Uterus (tissue), 4 donors: ENCODE measurements around the gene TLN1. TPM values are rescaled to one million over a fixed set of nuclear protein-coding genes. Genes with fewer than 3 reads are reported as not detected.
A peak's percentile ranks its signal among the peaks of the same experiment; 100 is the strongest.

Experiments
- DNase-seq, 2 donors: peaks; one replicate each; pipeline ENCODE4 v3.0.0-alpha.2; 2019 to 2020
- H3K27ac ChIP-seq, 2 donors: fragments of 200-600 bp; sonication (generic); 1 replicate in 1 of 2; 2 replicates in 1 of 2; pipeline ENCODE4 v1.5.1; 2016 to 2018
- H3K27me3 ChIP-seq, 2 donors: fragments of 200-600 bp; sonication (generic); one replicate each; pipeline ENCODE4 v1.5.1; 2018 to 2019; ENCODE audit warnings: control low read depth in 1 of 2
- H3K36me3 ChIP-seq, 2 donors: fragments of 200-600 bp; sonication (generic); one replicate each; pipeline ENCODE4 v1.5.1; 2019; ENCODE audit warnings: control low read depth in 1 of 2
- H3K4me1 ChIP-seq, 2 donors: fragments of 200-600 bp; sonication (generic); one replicate each; pipeline ENCODE4 v1.5.1; 2018 to 2019; ENCODE audit warnings: control low read depth in 1 of 2
- H3K4me3 ChIP-seq, 2 donors: fragments of 200-600 bp; sonication (generic); 1 replicate in 1 of 2; 2 replicates in 1 of 2; pipeline ENCODE4 v1.5.1; 2018 to 2019; ENCODE audit warnings: mild to moderate bottlenecking in 1 of 2
- H3K9me3 ChIP-seq, 2 donors: fragments of 200-600 bp; sonication (generic); one replicate each; pipeline ENCODE4 v1.5.1; 2019; ENCODE audit warnings: control low read depth in 1 of 2
- CTCF ChIP-seq, 4 experiments: fragments of 200-600 bp in 2 of 4; fragments of 450-650 bp in 2 of 4; sonication (generic) in 2 of 4; IDR thresholded peaks; one replicate each; pipeline ENCODE4 v1.5.1; 2016 to 2019; ENCODE audit warnings: antibody characterized with exemption in 4 of 4, mild to moderate bottlenecking in 2 of 4, moderate library complexity in 1 of 4
- POLR2A ChIP-seq, 2 donors: fragments of 450-650 bp; IDR thresholded peaks; one replicate each; pipeline ENCODE4 v1.6.1; 2016; ENCODE audit warnings: antibody characterized with exemption in 2 of 2, mild to moderate bottlenecking in 1 of 2, moderate library complexity in 1 of 2
- intact Hi-C: fragments of 100-400 bp; cut with DNase I; formaldehyde crosslinking; loops from one replicate; pipeline ENCODE4 v1.15.1; 2023; ENCODE audit warnings: low total_unique reads
- total RNA-seq, 4 donors: library from RNA; depleted of rRNA in 3 of 4; stranded (reverse); fragments of >200 nt in 3 of 4; gene quantifications; one replicate each; pipeline versions ENCODE4 v1.1.0 to v1.2.4, GENCODE V29; 2014 to 2023
- donor health status: DM: yes; HTN: yes; CAD: no.

The TLN1 gene
- total RNA-seq, 4 donors from 2014 or later: 202 to 540 (median 281) TPM

- Histone ChIP-seq H3K36me3 (no peaks in the 10 kb centered on the region), H3K27ac (peak overlapping the region; percentile 94 to 97), H3K4me1 (peaks cover 0 to 4% of the 10 kb centered on the region in 2 donors), H3K27me3 (no peaks in the 10 kb centered on the region), H3K4me3 (peak overlapping the region; percentile 31 to 84), H3K9me3 (no peaks in the 10 kb centered on the region)
- intact Hi-C loops: loop anchor here (5.0 kb wide), 1 partner anchor 41 kb away; the partner anchor contains the start of gene TPM2
- TF ChIP-seq POLR2A (IDR thresholded peaks at IDR 0.05) (peak; percentile 74 to 76), CTCF (IDR thresholded peaks at IDR 0.05) (peak in 1 of 4 experiments; percentile 1)
- peak; percentile 83 to 92 for DNase-seq
These were observed 3.7 kb downstream of the TLN1 start for GRCh38 chr9:35728041-35728971.

GRCh38 chr9:35727676-35728040 lies 4.3 kb downstream of the TLN1 start:
- DNase-seq: no peak
- TF ChIP-seq CTCF (IDR thresholded peaks at IDR 0.05) (no peak), POLR2A (IDR thresholded peaks at IDR 0.05) (no peak)
- Histone ChIP-seq H3K4me1 (no peaks in the 10 kb centered on the region), H3K9me3 (no peaks in the 10 kb centered on the region), H3K36me3 (no peaks in the 10 kb centered on the region), H3K27me3 (no peaks in the 10 kb centered on the region), H3K4me3 (peak overlapping the region; percentile 31 to 84), H3K27ac (peak overlapping the region; percentile 94 to 97)
- intact Hi-C loops: loop anchor here (5.0 kb wide), 1 partner anchor 40 kb away; the partner anchor contains the start of gene TPM2

- peak overlapping the region; percentile 94 to 97 for H3K27ac ChIP-seq
- no peaks in the 10 kb centered on the region for H3K4me1 ChIP-seq
- H3K36me3 ChIP-seq: no peaks in the 10 kb centered on the region
- peak overlapping the region in 1 of 2 donors; percentile 31 for H3K4me3 ChIP-seq
- no peaks in the 10 kb centered on the region for H3K27me3 ChIP-seq
- peak in 1 of 2 donors; percentile 62 for DNase-seq
- H3K9me3 ChIP-seq: no peaks in the 10 kb centered on the region
- TF ChIP-seq POLR2A (IDR thresholded peaks at IDR 0.05) (no peak), CTCF (IDR thresholded peaks at IDR 0.05) (peak in 2 of 4 experiments; percentile 8 to 35)
- intact Hi-C loops: loop anchor here (5.0 kb wide), 1 partner anchor 40 kb away; the partner anchor contains the start of gene TPM2
These were observed 5.1 kb downstream of the TLN1 start for GRCh38 chr9:35726931-35727330.

- Histone ChIP-seq H3K27me3 (no peaks in the 10 kb centered on the region), H3K9me3 (no peaks in the 10 kb centered on the region), H3K4me3 (no peak overlapping the region), H3K4me1 (no peaks in the 10 kb centered on the region), H3K27ac (no peak overlapping the region), H3K36me3 (no peaks in the 10 kb centered on the region)
- DNase-seq: no peak
- TF ChIP-seq POLR2A (IDR thresholded peaks at IDR 0.05) (no peak), CTCF (IDR thresholded peaks at IDR 0.05) (no peak)
- intact Hi-C loops: loop anchor here (5.0 kb wide), 1 partner anchor 38 kb away; the partner anchor contains the start of gene TPM2
These were observed 6.6 kb downstream of the TLN1 start for GRCh38 chr9:35725362-35725761.

GRCh38 chr9:35723908-35724307 lies 8.1 kb downstream of the TLN1 start:
- intact Hi-C loops: no loop called here
- Histone ChIP-seq H3K27ac (no peak overlapping the region), H3K36me3 (no peaks in the 10 kb centered on the region), H3K9me3 (no peaks in the 10 kb centered on the region), H3K27me3 (no peaks in the 10 kb centered on the region), H3K4me1 (no peaks in the 10 kb centered on the region), H3K4me3 (no peak overlapping the region)
- TF ChIP-seq CTCF (IDR thresholded peaks at IDR 0.05) (no peak), POLR2A (IDR thresholded peaks at IDR 0.05) (no peak)
- DNase-seq: no peak
